GM12873 (cell line): ENCODE data around the gene HOXD12.

Experiments
- CTCF ChIP-seq: IDR thresholded peaks from 2 replicates; pipeline ENCODE4 v1.5.1; 2012; ENCODE audit warnings: low read depth, mild to moderate bottlenecking, moderate library complexity, low read length, control low read depth; ENCODE audit not compliant: insufficient read depth; ENCODE audit errors: missing control alignments

HOXD12 gene

GRCh38 chr2:176082525-176082823 is 17.1 kb upstream of the HOXD12 start:
- TF ChIP-seq CTCF, result no peak

DNA sequence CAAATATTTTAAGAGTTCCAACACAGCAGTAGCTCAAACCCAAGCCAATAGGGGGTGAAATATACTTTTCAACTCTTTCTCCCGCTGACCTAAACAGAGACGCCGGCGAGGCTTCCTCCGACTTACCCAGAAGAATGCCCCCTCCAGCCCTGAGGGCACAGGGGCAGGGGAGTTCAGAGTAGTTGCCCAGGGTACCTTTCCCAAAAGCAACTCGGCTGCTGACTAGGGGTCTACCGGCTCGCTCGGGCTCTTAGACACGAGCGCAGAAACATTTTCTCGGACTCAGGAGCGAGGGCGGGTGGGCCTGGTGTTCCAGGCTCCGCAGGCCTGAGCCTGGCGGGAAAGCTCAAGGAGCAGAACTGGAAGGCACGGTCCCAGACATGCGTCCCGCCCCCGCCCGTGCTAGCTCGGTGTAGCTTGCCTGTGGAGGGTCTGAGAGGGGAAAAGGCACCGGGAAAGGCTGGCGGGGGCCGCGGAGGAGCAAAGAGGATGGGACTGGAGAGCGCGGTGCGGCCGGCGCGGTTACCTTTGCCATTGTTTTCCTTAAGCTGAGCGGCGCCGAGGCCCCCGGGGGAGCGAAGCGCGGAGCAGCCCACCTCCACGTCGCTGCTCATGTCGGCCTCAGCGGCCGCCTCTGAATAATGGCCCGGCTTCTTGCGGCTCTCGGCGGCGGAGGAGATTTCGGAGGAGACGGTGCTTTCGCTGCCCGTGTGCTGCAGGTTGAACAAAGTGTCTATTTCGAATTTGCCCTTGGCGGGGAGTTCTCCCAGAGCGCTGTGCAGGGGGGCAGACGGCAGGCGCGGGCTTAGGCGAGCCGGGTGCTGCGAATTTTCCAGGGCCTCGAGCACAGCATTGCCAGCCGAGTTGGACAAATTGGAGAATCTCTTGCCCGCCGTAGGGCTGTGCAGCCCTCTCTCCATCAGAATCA is 16.5 kb upstream of the HOXD12 start:
- TF ChIP-seq CTCF, result no peak

GRCh38 chr2:176083796-176084261 is 15.8 kb upstream of the HOXD12 start, which contains the start of gene EVX2:
Gene EVX2, minus strand, starts transcription at chr2:176083962. Its CDS starts 186 bp downstream, at chr2:176083776.
- no peak for TF ChIP-seq CTCF

DNA sequence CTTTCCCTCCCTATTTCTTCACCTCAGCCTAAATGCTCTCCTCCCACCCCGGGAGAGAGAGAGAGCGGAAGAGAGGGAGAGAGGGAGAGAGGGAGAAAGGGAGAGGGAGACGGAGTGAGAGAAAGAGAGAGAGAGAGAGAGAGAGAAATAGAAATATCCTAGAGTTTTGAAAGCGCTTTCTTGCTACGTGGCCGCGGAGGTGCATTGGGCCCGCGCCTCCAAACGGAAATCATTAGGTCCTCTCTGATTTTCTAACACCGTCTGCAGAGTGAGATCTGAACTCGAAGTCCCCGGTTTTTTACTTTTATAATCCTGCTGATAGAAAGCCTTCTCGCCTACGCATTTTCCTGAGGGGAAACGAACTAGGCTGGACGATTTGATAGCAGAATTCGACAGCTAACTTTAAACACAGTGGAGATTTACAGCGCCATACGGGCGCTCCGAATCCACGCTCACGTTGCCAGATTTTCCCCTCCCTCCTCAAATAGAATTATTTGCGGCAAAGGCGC is 14.9 kb upstream of the HOXD12 start:
- no peak for TF ChIP-seq CTCF

GRCh38 chr2:176085120-176085788 is 14.3 kb upstream of the HOXD12 start:
- TF ChIP-seq CTCF, result no peak

GRCh38 chr2:176085861-176086771 is 13.5 kb upstream of the HOXD12 start:
- TF ChIP-seq CTCF, result peak; percentile 25
